GM12878 (cell line): ENCODE measurements around the gene PIK3R3. TPM values are rescaled to one million over a fixed set of nuclear protein-coding genes. Genes with fewer than 3 reads are reported as not detected.

Experiments
- ATAC-seq: fragments of 200-7000 bp; cut with Tn5 transposase; 3 replicates; pipeline ENCODE4 v1.9.1; 2020; ENCODE audit warnings: mild to moderate bottlenecking, moderate library complexity
- BruUV-seq: library from RNA; stranded (reverse); fragments of 400-500 nt; replicated peaks from 2 replicates; lab custom pipeline; 2021; lab: Mats Ljungman, UMichigan
- CTCF ChIA-PET: fragments of 300-600 bp; sonication (Branson Sonifier 250); formaldehyde crosslinking; extraction: SDS; loops from one replicate; lab custom pipeline; 2021; ENCODE audit warnings: inconsistent platforms; lab: Yijun Ruan, JAX
- POLR2A ChIA-PET: fragments of 350-600 bp; formaldehyde crosslinking; extraction: SDS; loops from one replicate; lab custom pipeline; 2021; ENCODE audit warnings: inconsistent platforms; lab: Charles Lee
- RAD21 ChIA-PET: fragments of 300-600 bp; sonication (Branson Sonifier 250); formaldehyde crosslinking; loops from one replicate; lab custom pipeline; 2023; ENCODE audit warnings: antibody characterized with exemption; ENCODE audit not compliant: unreplicated experiment; lab: Charles Lee
- SMC1A ChIA-PET: fragments of 300-600 bp; sonication (Branson Sonifier 250); formaldehyde crosslinking; loops from one replicate; lab custom pipeline; 2023; ENCODE audit not compliant: unreplicated experiment, uncharacterized antibody; lab: Charles Lee
- DNase-seq: peaks from one replicate; pipeline ENCODE4 v3.0.0-alpha.2; 2011; ENCODE audit warnings: low read depth, low spot score
- FAIRE-seq: peaks from 3 replicates; lab custom pipeline; 2011; peaks lifted over from hg19 to GRCh38; lab: Jason Lieb, UNC
- H2AFZ ChIP-seq: 2 replicates; pipeline ENCODE4 v1.6.0; 2011; ENCODE audit warnings: low read depth, low read length, control low read depth; ENCODE audit not compliant: control insufficient read depth
- H3K27ac ChIP-seq: 2 replicates; pipeline ENCODE4 v1.5.1; 2011; ENCODE audit warnings: control low read depth; ENCODE audit not compliant: control insufficient read depth, insufficient read depth
- H3K27me3 ChIP-seq, 2 experiments: replicated peaks in 1 of 2; 2 replicates each; pipeline versions ENCODE4 v1.6.0 to v1.6.1; 2011; ENCODE audit warnings: low read length in 1 of 2; ENCODE audit not compliant: control insufficient read depth in 2 of 2, insufficient read depth in 2 of 2
- H3K36me3 ChIP-seq, 2 experiments: 2 replicates each; pipeline ENCODE4 v1.5.1; 2011; ENCODE audit warnings: low read length in 1 of 2; ENCODE audit not compliant: control insufficient read depth in 2 of 2, insufficient read depth in 2 of 2
- H3K4me1 ChIP-seq: 2 replicates; pipeline ENCODE4 v1.6.1; 2011; ENCODE audit warnings: mild to moderate bottlenecking, low read length, moderate library complexity, mixed read lengths; ENCODE audit not compliant: control insufficient read depth, insufficient read depth
- H3K4me2 ChIP-seq: 2 replicates; pipeline ENCODE4 v1.6.0; 2011; ENCODE audit warnings: control low read depth; ENCODE audit not compliant: control insufficient read depth, insufficient read depth
- H3K4me3 ChIP-seq: fragments of 200-600 bp; sonication (generic); 2 replicates; pipeline ENCODE4 v1.5.1; 2016
- H3K79me2 ChIP-seq: 2 replicates; pipeline ENCODE4 v1.6.0; 2011; ENCODE audit warnings: low read length; ENCODE audit not compliant: control insufficient read depth, insufficient read depth
- H3K9ac ChIP-seq: 2 replicates; pipeline ENCODE4 v1.8.0; 2011; ENCODE audit warnings: low read length, control low read depth, mixed read lengths; ENCODE audit not compliant: control insufficient read depth, insufficient read depth
- H3K9me3 ChIP-seq: replicated peaks from 3 replicates; pipeline ENCODE4 v1.5.1; 2011; ENCODE audit warnings: mild to moderate bottlenecking, low read length; ENCODE audit not compliant: control insufficient read depth, insufficient read depth
- H4K20me1 ChIP-seq: 2 replicates; pipeline ENCODE4 v1.6.0; 2011; ENCODE audit not compliant: control insufficient read depth, insufficient read depth
- CBX3 ChIP-seq: fragments of 200-600 bp; sonication (generic); IDR thresholded peaks from 2 replicates; pipeline ENCODE4 v1.6.1; 2016; ENCODE audit warnings: low read depth, borderline replicate concordance
- CREB1 ChIP-seq: IDR thresholded peaks from 2 replicates; pipeline ENCODE4 v1.6.1; 2012; ENCODE audit warnings: low read depth, mild to moderate bottlenecking, inconsistent platforms
- LARP7 ChIP-seq: fragments of 450-650 bp; IDR thresholded peaks from 2 replicates; pipeline ENCODE4 v1.6.1; 2017; ENCODE audit warnings: mild to moderate bottlenecking
- MTA3 ChIP-seq: IDR thresholded peaks from 2 replicates; pipeline ENCODE4 v1.6.1; 2012; ENCODE audit warnings: low read length, inconsistent platforms, borderline replicate concordance
- PAX5 ChIP-seq: IDR thresholded peaks from 2 replicates; pipeline ENCODE4 v1.6.1; 2011; ENCODE audit warnings: low read depth, low read length, borderline replicate concordance
- PKNOX1 ChIP-seq: fragments of 450-650 bp; IDR thresholded peaks from 2 replicates; pipeline ENCODE4 v1.6.1; 2016; ENCODE audit warnings: mild to moderate bottlenecking
- POU2F2 ChIP-seq: IDR thresholded peaks from 3 replicates; pipeline ENCODE4 v1.6.1; 2011; ENCODE audit warnings: low read depth, mild to moderate bottlenecking, low read length, borderline replicate concordance
- RBBP5 ChIP-seq: fragments of 200-600 bp; sonication (generic); conservative IDR thresholded peaks from 2 replicates; pipeline ENCODE4 v1.6.1; 2016
- RFX5 ChIP-seq: IDR thresholded peaks from 2 replicates; pipeline ENCODE4 v1.6.1; 2011; ENCODE audit warnings: low read depth, low read length, improper control_type of control experiment
- YBX1 ChIP-seq: fragments of 450-650 bp; IDR thresholded peaks from 2 replicates; pipeline ENCODE4 v1.6.1; 2016; ENCODE audit warnings: antibody characterized with exemption
- ZBTB4 ChIP-seq: fragments of 450-650 bp; formaldehyde crosslinking; IDR thresholded peaks from 2 replicates; pipeline ENCODE4 v1.4.0; 2022; ENCODE audit warnings: mild to moderate bottlenecking, moderate library complexity
- ZNF687 ChIP-seq: fragments of 450-650 bp; IDR thresholded peaks from 2 replicates; pipeline ENCODE4 v1.6.1; 2017; ENCODE audit warnings: mild to moderate bottlenecking, moderate library complexity
- WGBS: methylation state at CpG from one replicate; pipeline ENCODE4 v1.1.6; 2016; ENCODE audit warnings: low lambda C conversion rate; ENCODE audit not compliant: insufficient replicate concordance, insufficient coverage; ENCODE audit errors: missing lambda C conversion rate; 5-methylcytosine and 5-hydroxymethylcytosine counted together
- in situ Hi-C: fragments of 300-500 bp; cut with MboI; formaldehyde crosslinking; loops from 9 replicates; pipeline ENCODE4 v1.14.3; 2018; ENCODE audit warnings: mixed read lengths
- intact Hi-C: fragments of 100-400 bp; cut with micrococcal nuclease; formaldehyde crosslinking; loops from one replicate; pipeline ENCODE4 v1.14.2; 2022; ENCODE audit not compliant: unreplicated experiment
- polyA plus RNA-seq, 11 experiments: library from polyadenylated mRNA; depleted of rRNA in 4 of 11; unstranded in 6 of 11; stranded (reverse) in 5 of 11; fragments of >200 nt; fragmentation: Nextera tagmentation in 4 of 11; fragmentation: Illumina TruSeq in 1 of 11; extraction: Ambion mirVana in 4 of 11; extraction: Trizol in 1 of 11; gene quantifications; 1 replicate in 1 of 11; 2 replicates in 10 of 11; pipeline versions ENCODE4 v1.2.1 to v1.2.3, GENCODE V29; 2011 to 2016; ENCODE audit warnings: inconsistent platforms in 2 of 11, missing spikeins in 2 of 11, low read depth in 1 of 11
- total RNA-seq, 4 experiments: library from RNA; depleted of rRNA in 3 of 4; stranded (reverse); fragments of >200 nt in 3 of 4; fragmentation: Illumina TruSeq in 1 of 4; extraction: Trizol in 1 of 4; gene quantifications; 2 replicates each; pipeline versions ENCODE4 v1.2.1 to v1.2.3, GENCODE V29; 2013 to 2021

Gene PIK3R3
- total and polyA plus RNA-seq, 10 of the 15 experiments (the other 5 are each of a cell fraction or from before 2014, with no cell fraction given): 4.8 to 27.0 (median 19.8) TPM

- TF ChIP-seq PKNOX1: no peak
These were observed 92.8 kb downstream of the PIK3R3 start (continued) for GRCh38 chr1:46039571-46040052.

GRCh38 chr1:46036894-46037839, 95.3 kb downstream of the PIK3R3 start:
- ChIA-PET SMC1A (interaction anchor here (0.9 to 8.0 kb wide), 13 partner anchors 17 to 187 kb away, joined by 3 to 52 read pairs (median 5); partner anchors contain the start of genes P3R3URF and TSPAN1), POLR2A (interaction anchor here (0.5 kb wide), 1 partner anchor 88 kb away, joined by 4 read pairs; no protein-coding TSS in a partner anchor), CTCF (interaction anchor here (0.6 to 13.2 kb wide), 18 partner anchors 9 to 331 kb away, joined by 3 to 293 read pairs (median 4); partner anchors contain the start of genes P3R3URF and TSPAN1), RAD21 (interaction anchor here (1.0 to 5.1 kb wide), 12 partner anchors 13 to 187 kb away, joined by 3 to 33 read pairs (median 5); partner anchors contain the start of genes P3R3URF, POMGNT1 and TSPAN1)
- H4K20me1 ChIP-seq: no peaks in the 10 kb centered on the region
- BruUV-seq: no TSS peak
- in situ Hi-C loops (loop anchor here (5.0 kb wide), 2 partner anchors 140 to 190 kb away; partner anchors contain the start of genes P3R3URF and TSPAN1), intact Hi-C loops (loop anchor here (1.0 kb wide), 5 partner anchors 95 to 311 kb away; partner anchors contain the start of genes PIK3R3 and POMGNT1)
- 39% methylated on average over 11 of the region's 11 CpGs for WGBS
- H3K9ac ChIP-seq: no peak overlapping the region
- H3K27me3 ChIP-seq: no peaks in the 10 kb centered on the region
- no peaks in the 10 kb centered on the region for H3K79me2 ChIP-seq
- DNase-seq (peak; percentile 53), ATAC-seq (peak; percentile 91), FAIRE-seq (peak; percentile 71)
- no peak overlapping the region for H3K4me3 ChIP-seq
- no peak overlapping the region for H2AFZ ChIP-seq
- H3K4me1 ChIP-seq: peaks cover 13% of the 10 kb centered on the region
- no peak overlapping the region for H3K4me2 ChIP-seq
- no peak overlapping the region for H3K27ac ChIP-seq
- H3K36me3 ChIP-seq: peaks cover 7 to 12% of the 10 kb centered on the region in 2 experiments
- no peaks in the 10 kb centered on the region for H3K9me3 ChIP-seq
- TF ChIP-seq RFX5: no peak
- no peak for TF ChIP-seq CBX3
- TF ChIP-seq YBX1: no peak
- 0 out of 2 replicates have a peak, but pooled peaks have one; percentile 38 for TF ChIP-seq LARP7
- no peak for TF ChIP-seq PAX5
- no peak for TF ChIP-seq ZNF687
- TF ChIP-seq ZBTB4 (CRISPR knock-in tag): no peak
- no peak for TF ChIP-seq CREB1
- no peak for TF ChIP-seq RBBP5
- TF ChIP-seq MTA3: no peak
- TF ChIP-seq POU2F2: peak; percentile 98
